OCI-LY3 (cell line): ENCODE measurements around the gene SEC16A.
A peak's percentile ranks its signal among the peaks of the same experiment; 100 is the strongest.

Experiments used
- H2AFZ ChIP-seq: fragments of 200-600, 300-600 bp; shearing (Covaris generic); 2 replicates; pipeline ENCODE4 v1.6.0; 2014; ENCODE audit warnings: antibody characterized with exemption, low read depth, low read length
- H3K27ac ChIP-seq: fragments of 200-600, 300-600 bp; sonication (generic); 2 replicates; pipeline ENCODE4 v1.5.1; 2014; ENCODE audit warnings: mild to moderate bottlenecking, low read length, moderate library complexity, mixed read lengths
- H3K27me3 ChIP-seq: fragments of 200-600, 300-600 bp; sonication (generic); 2 replicates; pipeline ENCODE4 v1.6.1; 2014; ENCODE audit warnings: low read depth, low read length, mixed read lengths
- H3K36me3 ChIP-seq: fragments of 200-600, 300-600 bp; sonication (generic); replicated peaks from 2 replicates; pipeline ENCODE3; 2014; ENCODE audit warnings: low read depth, low read length, mixed read lengths
- H3K4me1 ChIP-seq: fragments of 300-600, 200-600 bp; sonication (generic); 2 replicates; pipeline ENCODE4 v1.6.1; 2014; ENCODE audit warnings: low read length, mixed read lengths
- H3K4me2 ChIP-seq: fragments of 200-600, 300-600 bp; sonication (generic); 2 replicates; pipeline ENCODE4 v1.6.1; 2014; ENCODE audit warnings: low read length, mixed read lengths
- H3K4me3 ChIP-seq: fragments of 300-600, 200-600 bp; sonication (generic); 2 replicates; pipeline ENCODE4 v1.5.1; 2014; ENCODE audit warnings: antibody characterized with exemption, mild to moderate bottlenecking, low read length, moderate library complexity
- H3K79me2 ChIP-seq: fragments of 300-600, 200-600 bp; shearing (Covaris generic); 2 replicates; pipeline ENCODE4 v1.6.1; 2014; ENCODE audit warnings: mild to moderate bottlenecking, low read length, mixed read lengths
- H3K9ac ChIP-seq: fragments of 300-600, 200-600 bp; shearing (Covaris generic); 2 replicates; pipeline ENCODE4 v1.6.0; 2014; ENCODE audit warnings: mild to moderate bottlenecking, low read length, moderate library complexity
- H3K9me3 ChIP-seq: fragments of 200-600, 300-600 bp; shearing (Covaris generic); 2 replicates; pipeline ENCODE4 v1.6.1; 2014; ENCODE audit warnings: low read length, mixed read lengths; ENCODE audit not compliant: insufficient read depth
- H4K20me1 ChIP-seq: fragments of 200-600, 300-600 bp; sonication (generic); 2 replicates; pipeline ENCODE4 v1.6.1; 2016; ENCODE audit warnings: low read length, mixed read lengths; ENCODE audit not compliant: insufficient read depth
- CTCF ChIP-seq: fragments of 200-600, 300-600 bp; sonication (generic); IDR thresholded peaks from 2 replicates; pipeline ENCODE4 v1.5.1; 2014; ENCODE audit warnings: antibody characterized with exemption, low read length, low read depth
- EZH2phosphoT487 ChIP-seq: fragments of 200-600 bp; shearing (Covaris generic); IDR thresholded peaks from 2 replicates; pipeline ENCODE4 v1.6.1; 2018; ENCODE audit warnings: antibody characterized with exemption, mixed run types, low read depth

The SEC16A gene

DNA sequence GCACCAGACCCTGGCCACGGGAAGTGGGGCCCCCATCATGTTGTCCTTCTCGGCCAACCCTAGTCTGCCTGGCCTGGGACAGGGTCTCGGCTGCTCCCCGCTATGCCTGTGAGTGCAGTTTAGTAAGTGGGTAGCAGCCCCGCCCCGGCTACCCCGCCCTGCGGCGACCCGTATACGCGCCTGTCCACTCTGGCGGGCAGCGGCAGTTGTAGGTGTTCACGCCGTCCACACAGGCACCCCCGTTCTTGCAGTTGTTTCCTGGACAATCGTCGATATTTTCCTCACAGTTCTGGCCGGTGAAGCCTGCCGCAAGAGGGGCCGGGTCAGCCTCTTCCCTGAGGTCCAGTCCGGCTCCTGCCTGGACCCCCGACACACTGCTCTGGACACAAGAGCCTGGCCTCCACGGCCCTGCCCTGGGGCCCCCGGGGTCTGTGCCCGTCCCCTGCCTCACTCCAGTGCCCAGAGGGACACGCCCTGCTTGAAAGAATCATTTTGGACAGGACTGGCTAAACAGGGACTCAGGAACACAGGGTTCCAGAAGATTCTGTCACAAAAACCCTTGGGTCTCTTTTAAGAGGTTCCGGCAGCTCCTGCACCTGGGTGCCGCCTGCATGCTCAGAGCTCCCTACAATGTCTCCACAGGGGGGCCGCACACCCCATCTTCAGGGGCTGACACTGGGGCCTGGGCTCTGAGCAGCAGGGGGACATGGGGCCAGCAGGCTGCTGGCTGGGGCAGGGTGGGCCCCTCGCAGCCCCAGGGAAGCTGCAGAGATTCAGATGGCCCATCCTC, 36.6 kb upstream of the SEC16A start:
- Histone ChIP-seq H3K79me2 (0 out of 2 replicates have a peak, but pooled peaks cover 3% of the 10 kb centered on the region), H4K20me1 (peaks cover 44% of the 10 kb centered on the region), H3K9ac (no peak overlapping the region), H3K4me3 (no peak overlapping the region), H3K27ac (no peak overlapping the region), H3K4me2 (0 out of 2 replicates have a peak overlapping the region, but pooled peaks have one; percentile 49), H3K9me3 (no peaks in the 10 kb centered on the region), H2AFZ (no peak overlapping the region), H3K36me3 (peaks cover 26% of the 10 kb centered on the region), H3K27me3 (no peaks in the 10 kb centered on the region), H3K4me1 (peaks cover 15% of the 10 kb centered on the region)
- no peak for TF ChIP-seq EZH2phosphoT487
- TF ChIP-seq CTCF: no peak

DNA sequence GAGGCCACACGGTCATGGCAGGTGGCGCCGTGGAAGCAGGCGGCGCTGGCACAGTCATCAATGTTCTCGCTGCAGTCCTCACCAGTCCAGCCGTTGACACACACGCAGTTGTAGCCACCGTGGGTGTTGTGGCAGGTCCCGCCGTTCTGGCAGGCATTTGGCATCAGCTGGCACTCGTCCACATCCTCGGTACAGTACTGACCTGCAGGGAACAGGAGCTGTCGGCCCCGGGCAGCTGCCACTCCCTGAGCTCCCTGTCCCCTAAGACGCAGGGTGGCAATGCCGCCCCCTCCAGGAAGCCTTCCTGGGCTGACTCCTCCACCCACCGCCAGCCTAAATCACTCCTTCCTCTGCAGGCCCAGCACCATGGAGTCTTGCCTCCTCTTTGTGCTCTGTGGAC, 35.8 kb upstream of the SEC16A start:
- no peak overlapping the region for H3K9ac ChIP-seq
- H3K27me3 ChIP-seq: no peaks in the 10 kb centered on the region
- H3K27ac ChIP-seq: no peak overlapping the region
- TF ChIP-seq CTCF: no peak
- no peak for TF ChIP-seq EZH2phosphoT487
- H4K20me1 ChIP-seq: peaks cover 37% of the 10 kb centered on the region
- no peak overlapping the region for H2AFZ ChIP-seq
- peaks cover 15% of the 10 kb centered on the region for H3K4me1 ChIP-seq
- peaks cover 30% of the 10 kb centered on the region for H3K36me3 ChIP-seq
- no peak overlapping the region for H3K4me3 ChIP-seq
- H3K79me2 ChIP-seq: 0 out of 2 replicates have a peak, but pooled peaks cover 3% of the 10 kb centered on the region
- H3K9me3 ChIP-seq: no peaks in the 10 kb centered on the region
- no peak overlapping the region for H3K4me2 ChIP-seq

- no peak overlapping the region for H3K4me3 ChIP-seq
- peaks cover 15% of the 10 kb centered on the region for H3K4me1 ChIP-seq
- peaks cover 35% of the 10 kb centered on the region for H3K36me3 ChIP-seq
- H3K27me3 ChIP-seq: no peaks in the 10 kb centered on the region
- no peak for TF ChIP-seq CTCF
- no peak for TF ChIP-seq EZH2phosphoT487
- H3K4me2 ChIP-seq: no peak overlapping the region
- H3K9me3 ChIP-seq: no peaks in the 10 kb centered on the region
- H2AFZ ChIP-seq: no peak overlapping the region
- 0 out of 2 replicates have a peak, but pooled peaks cover 3% of the 10 kb centered on the region for H3K79me2 ChIP-seq
- no peak overlapping the region for H3K27ac ChIP-seq
- no peak overlapping the region for H3K9ac ChIP-seq
- H4K20me1 ChIP-seq: peaks cover 35% of the 10 kb centered on the region
Observed at GRCh38 chr9:136517950-136518349, 35.1 kb upstream of the SEC16A start.

- H3K36me3 ChIP-seq: peaks cover 40% of the 10 kb centered on the region
- H3K9me3 ChIP-seq: no peaks in the 10 kb centered on the region
- no peak overlapping the region for H3K9ac ChIP-seq
- peaks cover 27% of the 10 kb centered on the region for H4K20me1 ChIP-seq
- H2AFZ ChIP-seq: no peak overlapping the region
- no peak for TF ChIP-seq EZH2phosphoT487
- TF ChIP-seq CTCF: no peak
- no peak overlapping the region for H3K27ac ChIP-seq
- no peak overlapping the region for H3K4me2 ChIP-seq
- 0 out of 2 replicates have a peak, but pooled peaks cover 3% of the 10 kb centered on the region for H3K79me2 ChIP-seq
- H3K4me1 ChIP-seq: peaks cover 15% of the 10 kb centered on the region
- no peaks in the 10 kb centered on the region for H3K27me3 ChIP-seq
- no peak overlapping the region for H3K4me3 ChIP-seq
Observed at GRCh38 chr9:136517012-136517743, 34.3 kb upstream of the SEC16A start.
